OCI-M1 (cell line): ENCODE results near the gene FKBP8.

Experiments
- DNase-seq: peaks from one replicate; lab custom pipeline; 2025; lab: John Stamatoyannopoulos, UW

Gene FKBP8

GRCh38 chr19:18521692-18522123 is 21.7 kb downstream of the FKBP8 start, which contains the start of gene ELL:
TSS of gene ELL (minus strand) at chr19:18522070. CDS start at chr19:18522055, 15 bp downstream.
- no peak for DNase-seq

- DNase-seq, result peak; percentile 52
Measured at GRCh38 chr19:18520848-18521691, 22.3 kb downstream of the FKBP8 start.

GRCh38 chr19:18519962-18520847 is 23.2 kb downstream of the FKBP8 start:
- DNase-seq, result peak; percentile 82

DNA sequence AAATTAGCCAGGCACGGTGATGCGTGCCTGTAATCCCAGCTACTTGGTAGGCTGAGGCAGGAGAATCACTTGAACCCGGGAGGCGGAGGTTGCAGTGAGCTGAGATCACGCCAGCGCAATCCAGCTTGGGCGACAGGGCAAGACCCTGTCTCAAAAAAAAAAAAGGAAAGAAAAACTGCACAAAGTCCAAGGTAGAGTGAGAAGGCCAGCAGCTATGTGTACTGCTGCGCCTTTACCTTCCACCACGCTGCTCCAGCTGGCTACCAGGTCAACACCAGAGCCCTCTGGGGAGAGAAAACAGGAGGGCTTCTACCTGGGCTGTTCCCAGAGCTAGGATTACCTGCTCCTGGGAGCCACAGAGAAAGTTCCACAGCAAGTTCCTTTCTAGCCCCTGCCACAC is 24.7 kb downstream of the FKBP8 start:
- DNase-seq, result no peak

- DNase-seq, result no peak
Measured at GRCh38 chr19:18517606-18518005, 25.8 kb downstream of the FKBP8 start.

DNA sequence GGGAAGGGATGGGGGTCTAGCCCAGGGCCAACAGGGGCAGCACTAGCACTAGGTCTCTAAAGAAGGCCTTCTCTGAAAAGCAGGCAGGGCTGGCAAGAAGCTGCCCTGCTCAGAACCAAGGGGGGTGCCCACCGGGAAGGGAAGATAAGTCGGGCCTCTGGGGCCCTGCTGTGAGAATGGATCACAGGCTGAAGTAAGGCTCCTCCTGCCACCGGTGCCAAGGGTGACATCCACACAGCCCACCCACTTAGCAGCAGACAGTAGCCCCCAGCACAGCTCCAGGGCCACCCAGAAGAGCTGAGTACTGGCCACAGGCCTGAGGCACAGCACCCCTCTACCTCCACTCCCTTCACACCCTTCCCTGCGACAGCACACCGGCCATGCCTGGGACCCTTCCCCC is 27.4 kb downstream of the FKBP8 start:
- no peak for DNase-seq

DNA sequence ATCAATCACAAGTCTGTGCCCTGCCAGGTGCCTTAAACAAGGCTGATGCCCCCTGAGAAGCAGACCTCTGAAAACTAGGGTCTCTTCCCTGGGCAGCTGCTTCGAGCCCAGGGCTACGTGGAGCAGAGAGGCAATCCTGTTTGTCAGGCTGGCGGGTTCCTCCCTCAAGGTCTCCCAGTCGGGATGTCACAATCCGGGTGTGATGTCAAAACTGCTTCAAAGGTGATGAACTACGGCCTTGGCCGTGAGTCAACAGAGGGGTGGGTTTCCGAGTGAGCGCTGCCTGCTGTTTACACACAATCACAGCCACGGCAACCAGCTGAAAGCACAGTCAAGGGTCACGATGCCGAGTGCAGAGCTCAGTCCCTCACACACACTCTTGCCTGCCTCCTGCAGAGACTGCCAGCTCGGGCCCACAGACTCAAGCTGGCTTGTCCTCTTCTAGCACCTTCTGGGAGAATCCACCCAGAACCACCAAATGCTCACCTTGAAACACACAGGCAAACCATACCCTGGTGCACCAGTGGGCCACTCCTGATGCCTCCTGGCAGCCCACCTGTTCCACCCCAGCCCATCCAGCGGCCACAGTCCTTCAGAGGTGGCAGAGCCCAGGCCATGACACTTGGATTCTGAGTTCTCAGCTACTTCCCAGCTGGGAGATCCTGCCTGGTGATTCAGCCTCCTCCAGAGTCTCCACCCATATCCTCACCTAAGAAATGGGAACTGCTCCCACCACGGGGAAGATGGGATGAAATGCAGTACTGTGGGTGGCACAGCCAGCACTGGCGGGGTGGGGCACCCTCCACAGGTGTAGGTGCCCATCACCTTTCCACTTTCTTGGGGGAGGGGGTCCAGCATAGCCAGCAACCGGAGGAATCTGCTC is 28.3 kb downstream of the FKBP8 start:
- no peak for DNase-seq

- no peak for DNase-seq
Measured at GRCh38 chr19:18513868-18514267, 29.5 kb downstream of the FKBP8 start.

DNA sequence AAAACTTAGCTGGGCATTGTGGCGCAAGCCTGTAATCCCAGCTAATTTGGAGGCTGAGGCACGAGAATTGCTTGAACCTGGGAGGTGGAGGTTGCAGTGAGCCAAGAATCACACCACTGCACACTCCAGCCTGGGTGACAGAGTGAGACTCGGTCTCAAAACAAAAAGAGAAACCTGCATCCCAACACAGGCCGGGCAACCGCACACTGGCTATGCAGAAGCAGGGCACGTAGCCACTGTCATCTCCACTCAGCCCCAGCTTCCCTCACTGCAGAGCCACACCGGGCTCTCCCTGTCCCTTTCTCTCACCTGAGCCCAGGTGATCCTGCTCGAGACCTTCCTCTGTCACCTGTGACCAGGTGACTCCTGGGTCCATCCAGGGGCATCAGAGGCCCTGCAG is 33.2 kb downstream of the FKBP8 start:
- DNase-seq, result no peak

- no peak for DNase-seq
Measured at GRCh38 chr19:18508585-18508984, 34.8 kb downstream of the FKBP8 start.

DNA sequence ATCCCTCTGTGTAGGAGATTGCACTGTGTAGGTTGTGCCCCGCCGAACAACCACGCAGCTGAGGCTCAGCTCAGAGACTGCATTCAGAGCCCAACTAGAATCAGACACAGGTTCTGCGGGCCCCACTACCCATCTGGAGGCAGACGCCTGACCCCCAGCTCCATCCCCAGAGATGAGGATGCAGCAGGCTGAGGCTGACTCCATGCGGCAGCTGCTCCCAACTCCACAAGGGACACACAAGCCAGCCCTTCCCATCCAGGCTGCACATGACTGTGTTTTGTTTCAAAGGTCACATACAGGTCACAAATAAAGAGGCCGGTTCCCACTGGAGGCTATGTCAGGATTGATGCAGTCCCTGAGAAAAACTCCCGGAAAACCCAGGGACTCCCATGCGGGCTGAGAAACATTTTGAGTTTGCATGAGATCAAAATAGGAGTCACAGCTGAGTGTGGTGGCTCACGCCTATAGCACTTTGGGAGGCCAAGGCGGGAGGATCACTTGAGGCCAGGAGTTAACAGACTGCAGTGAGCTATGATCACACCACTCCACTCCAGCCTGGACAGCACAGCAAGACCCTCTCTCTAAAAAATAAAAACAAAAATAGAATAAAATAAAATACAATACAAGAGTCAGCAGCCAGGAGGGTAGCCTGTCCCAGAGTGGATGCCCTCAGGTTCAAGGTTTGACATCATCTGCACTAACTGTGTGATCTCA is 35.5 kb downstream of the FKBP8 start:
- DNase-seq, result no peak

GRCh38 chr19:18507021-18507726 is 36.2 kb downstream of the FKBP8 start:
- DNase-seq, result peak; percentile 14

- no peak for DNase-seq
Measured at GRCh38 chr19:18506101-18506930, 37.1 kb downstream of the FKBP8 start.

GRCh38 chr19:18504886-18505610 is 38.3 kb downstream of the FKBP8 start:
- DNase-seq, result no peak

- no peak for DNase-seq
Measured at GRCh38 chr19:18503971-18504885, 39.1 kb downstream of the FKBP8 start.

DNA sequence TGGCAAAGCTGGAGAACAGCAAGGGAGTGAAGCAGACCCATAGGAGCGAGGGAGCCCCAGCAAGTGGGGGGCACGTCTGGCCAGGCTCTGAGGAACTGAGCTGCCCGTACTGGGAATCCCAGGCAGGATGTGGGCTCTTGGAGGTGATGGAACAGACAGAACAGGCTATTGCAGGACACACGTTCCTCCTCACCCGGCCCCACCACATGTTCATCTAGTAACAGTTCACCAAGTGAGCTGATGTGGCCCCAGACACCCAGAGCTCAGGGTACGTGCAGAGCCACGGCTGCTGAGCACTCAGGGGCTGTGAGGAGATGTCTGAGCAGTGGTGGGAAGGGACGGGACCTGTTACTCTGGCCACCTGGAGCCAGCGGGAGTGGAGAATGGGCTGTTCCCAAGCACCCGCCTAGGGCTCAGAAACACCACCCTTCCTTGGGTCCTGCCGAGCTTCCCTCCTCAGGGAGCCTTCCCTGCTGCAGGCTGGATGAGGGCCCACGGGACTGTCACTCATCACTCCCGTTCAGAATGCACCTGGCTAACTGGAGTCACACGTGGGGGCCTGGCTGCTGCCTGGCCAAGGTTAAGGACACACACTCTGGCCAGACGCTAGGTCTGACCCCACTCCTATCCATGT is 39.9 kb downstream of the FKBP8 start:
- no peak for DNase-seq

DNA sequence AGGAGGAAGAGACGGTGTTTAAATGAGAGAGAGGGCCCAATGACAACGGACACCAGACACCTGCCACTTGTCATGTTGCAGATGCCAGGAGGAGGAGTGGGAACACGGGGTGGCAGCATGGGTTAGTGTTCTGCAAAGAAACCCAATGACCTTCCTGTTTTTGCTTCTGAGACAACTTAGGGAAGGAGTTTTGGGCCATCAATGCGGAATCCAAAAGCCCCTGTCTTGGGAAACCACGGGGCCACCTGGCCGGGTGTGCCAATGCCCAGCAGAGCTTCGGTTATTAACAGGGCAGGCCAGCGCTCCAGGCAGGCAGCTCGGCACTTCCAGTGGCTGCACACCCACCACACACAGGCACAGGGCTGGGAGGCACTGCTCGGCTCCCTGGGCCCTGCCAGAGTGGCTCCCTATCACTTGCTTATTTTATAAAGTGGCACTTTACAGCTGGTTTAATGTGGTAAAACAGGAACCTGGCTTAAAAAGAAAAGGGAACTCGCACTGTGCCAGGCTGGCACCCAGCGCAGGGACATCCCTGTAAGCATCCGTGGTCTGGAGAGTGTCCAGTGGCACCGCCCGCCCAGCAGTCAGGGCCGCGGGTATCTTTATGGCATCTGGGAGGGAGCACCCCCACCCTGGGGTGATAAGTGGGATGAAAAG is 40.6 kb downstream of the FKBP8 start:
- DNase-seq, result no peak
